Endothelial cell of umbilical vein (primary cell): ENCODE measurements around the gene ZNF766. TPM values are rescaled to one million over a fixed set of nuclear protein-coding genes. Genes with fewer than 3 reads are reported as not detected.

Source experiments
- BruUV-seq: library from RNA; stranded (reverse); fragments of 400-500 nt; replicated peaks from 2 replicates; lab custom pipeline; 2021; lab: Mats Ljungman, UMichigan
- CTCF ChIA-PET: fragments of 300-600, 350-600 bp; sonication (Branson Sonifier 250); formaldehyde crosslinking; loops from one replicate; lab custom pipeline; 2021; ENCODE audit warnings: antibody characterized with exemption, inconsistent platforms; lab: Charles Lee
- POLR2A ChIA-PET: fragments of 300-600, 350-600 bp; sonication (Branson Sonifier 250); formaldehyde crosslinking; loops from one replicate; lab custom pipeline; 2021; ENCODE audit warnings: antibody characterized with exemption, inconsistent platforms; lab: Charles Lee
- DNase-seq: peaks from one replicate; pipeline ENCODE4 v3.0.0-alpha.2; 2011; ENCODE audit warnings: low read depth, low spot score
- FAIRE-seq: peaks from 2 replicates; lab custom pipeline; 2011; peaks lifted over from hg19 to GRCh38; lab: Jason Lieb, UNC
- H2AFZ ChIP-seq: 2 replicates; pipeline ENCODE4 v1.6.0; 2012; ENCODE audit warnings: low read depth, low read length, control low read depth, inconsistent platforms
- H3K27ac ChIP-seq: 2 replicates; pipeline ENCODE4 v1.5.1; 2011; ENCODE audit warnings: low read depth, mild to moderate bottlenecking, control low read depth, low read length, moderate library complexity; ENCODE audit not compliant: insufficient read depth
- H3K27me3 ChIP-seq, 2 experiments: 2 replicates each; pipeline versions ENCODE4 v1.6.0 to v1.6.1; 2011; ENCODE audit warnings: low read length in 2 of 2, mixed read lengths in 1 of 2; ENCODE audit not compliant: control insufficient read depth in 2 of 2, insufficient read depth in 2 of 2
- H3K36me3 ChIP-seq, 2 experiments: 2 replicates in 1 of 2; 3 replicates in 1 of 2; pipeline ENCODE4 v1.5.1; 2011; ENCODE audit warnings: low read length in 2 of 2, mild to moderate bottlenecking in 1 of 2, moderate library complexity in 1 of 2; ENCODE audit not compliant: control insufficient read depth in 2 of 2, insufficient read depth in 2 of 2; ENCODE audit errors: extremely low read depth in 1 of 2
- H3K4me1 ChIP-seq: 3 replicates; pipeline ENCODE4 v1.5.1; 2011; ENCODE audit warnings: mild to moderate bottlenecking, low read length; ENCODE audit not compliant: control insufficient read depth, insufficient read depth; ENCODE audit errors: extremely low read depth
- H3K4me2 ChIP-seq: 2 replicates; pipeline ENCODE4 v1.6.1; 2011; ENCODE audit warnings: low read length, control low read depth, mixed read lengths; ENCODE audit not compliant: insufficient read depth
- H3K4me3 ChIP-seq, 3 experiments: fragments of 200-600 bp in 1 of 3; sonication (generic), shearing (Covaris generic) in 1 of 3; replicated peaks in 1 of 3; 2 replicates each; pipeline ENCODE4 v1.5.1; 2011 to 2016; ENCODE audit warnings: control low read depth in 3 of 3, low read length in 3 of 3, mild to moderate bottlenecking in 2 of 3, inconsistent platforms in 1 of 3, low read depth in 1 of 3, moderate library complexity in 1 of 3; ENCODE audit not compliant: insufficient read depth in 1 of 3
- H3K79me2 ChIP-seq: 2 replicates; pipeline ENCODE4 v1.6.0; 2012; ENCODE audit warnings: low read length, inconsistent platforms; ENCODE audit not compliant: control insufficient read depth, insufficient read depth
- H3K9ac ChIP-seq: replicated peaks from 2 replicates; pipeline ENCODE3; 2011; ENCODE audit warnings: low read length, control low read depth; ENCODE audit not compliant: insufficient read depth; ENCODE audit errors: extremely low read depth
- H3K9me1 ChIP-seq: replicated peaks from 3 replicates; pipeline ENCODE4 v1.6.0; 2011; ENCODE audit warnings: mild to moderate bottlenecking, low read length; ENCODE audit not compliant: control insufficient read depth, insufficient read depth; ENCODE audit errors: extremely low read depth
- H3K9me3 ChIP-seq: replicated peaks from 2 replicates; pipeline ENCODE4 v1.5.1; 2012; ENCODE audit warnings: low read length, inconsistent platforms; ENCODE audit not compliant: control insufficient read depth, insufficient read depth
- H4K20me1 ChIP-seq: replicated peaks from 2 replicates; pipeline ENCODE3; 2011; ENCODE audit warnings: mild to moderate bottlenecking, low read length; ENCODE audit not compliant: control insufficient read depth, insufficient read depth; ENCODE audit errors: extremely low read depth
- EZH2 ChIP-seq: IDR thresholded peaks from 2 replicates; pipeline ENCODE4 v1.6.1; 2012; ENCODE audit warnings: borderline replicate concordance, low read depth, mild to moderate bottlenecking, moderate library complexity, low read length, inconsistent platforms; ENCODE audit not compliant: severe bottlenecking
- FOS ChIP-seq: IDR thresholded peaks from 2 replicates; pipeline ENCODE4 v1.6.1; 2011; ENCODE audit warnings: mild to moderate bottlenecking, low read length, moderate library complexity, borderline replicate concordance; ENCODE audit not compliant: insufficient read depth
- GATA2 ChIP-seq: IDR thresholded peaks from 2 replicates; pipeline ENCODE4 v1.7.0; 2011; ENCODE audit warnings: low read depth, mild to moderate bottlenecking, moderate library complexity, mixed read lengths, low read length; ENCODE audit not compliant: insufficient read length, insufficient read depth
- JUN ChIP-seq: IDR thresholded peaks from 2 replicates; pipeline ENCODE4 v1.6.1; 2011; ENCODE audit warnings: borderline replicate concordance, low read depth; ENCODE audit not compliant: insufficient read length, insufficient read depth
- MYC ChIP-seq: IDR thresholded peaks from one replicate; pipeline ENCODE4 v1.6.1; 2011; ENCODE audit warnings: mild to moderate bottlenecking, low read depth, low read length
- POLR2A ChIP-seq: IDR thresholded peaks from 2 replicates; pipeline ENCODE4 v1.6.1; 2012; ENCODE audit warnings: low read depth, mild to moderate bottlenecking, control low read depth, low read length
- POLR2AphosphoS5 ChIP-seq: IDR thresholded peaks from 2 replicates; pipeline ENCODE4 v1.6.1; 2012; ENCODE audit warnings: low read depth, mild to moderate bottlenecking, control low read depth, low read length, moderate library complexity; ENCODE audit not compliant: insufficient read depth
- dilution Hi-C: fragments of 300-500 bp; cut with MboI; formaldehyde crosslinking; loops from one replicate; pipeline ENCODE4 v1.15.0; 2019; ENCODE audit warnings: low sequenced_read_pairs; ENCODE audit not compliant: extremely low pct_ligation_motif_present
- intact Hi-C: fragments of 100-400 bp; cut with micrococcal nuclease; formaldehyde crosslinking; loops from one replicate; pipeline ENCODE4 v1.10.0; 2022
- polyA plus RNA-seq, 4 experiments: library from polyadenylated mRNA; depleted of rRNA in 3 of 4; stranded (reverse) in 3 of 4; unstranded in 1 of 4; fragments of >200 nt; gene quantifications; 2 replicates each; pipeline versions ENCODE4 v1.2.1 to v1.2.3, GENCODE V29; 2011 to 2012; ENCODE audit warnings: missing spikeins in 1 of 4
- total RNA-seq: library from RNA; stranded (reverse); gene quantifications from 2 replicates; pipeline ENCODE4 v1.2.3, GENCODE V29; 2021
- TF ChIP-seq, protein P1 (sequence below): IDR thresholded peaks from 2 replicates; pipeline ENCODE4 v1.6.1; 2011; ENCODE audit not compliant: insufficient read depth, insufficient read length
- TF ChIP-seq, protein P2 (sequence below), 2 donors: IDR thresholded peaks; 1 replicate in 1 of 2; 2 replicates in 1 of 2; pipeline ENCODE4 v1.5.1; 2011; ENCODE audit warnings: low read length in 2 of 2, mild to moderate bottlenecking in 2 of 2, moderate library complexity in 2 of 2, control low read depth in 1 of 2, inconsistent platforms in 1 of 2, low read depth in 1 of 2; ENCODE audit not compliant: insufficient read depth in 1 of 2; ENCODE audit errors: extremely low read depth in 1 of 2

ZNF766 gene
- total and polyA plus RNA-seq, 2 donors (not counting 3 experiments of a cell fraction or from before 2014, with no cell fraction given): 2.9 to 8.9 TPM

DNA sequence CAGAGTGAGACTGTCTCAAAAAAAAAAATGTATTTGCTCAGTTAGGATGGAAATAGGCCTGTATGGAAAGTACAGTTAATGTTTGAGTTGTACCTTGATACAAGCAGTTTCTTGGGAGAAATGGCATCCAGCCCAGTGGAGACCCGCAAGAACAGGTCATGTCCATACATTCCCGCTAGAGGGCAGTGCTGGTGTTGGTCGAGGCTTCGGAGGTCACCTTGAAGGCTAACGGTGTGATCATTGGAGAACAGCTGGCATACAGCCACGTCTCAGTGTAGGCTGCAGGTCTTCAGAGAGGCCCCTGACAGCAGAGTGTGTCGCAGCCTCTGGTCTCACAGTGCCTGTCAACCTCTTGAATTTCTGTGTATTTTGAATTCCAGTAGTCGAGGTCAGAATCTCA is 74.2 kb downstream of the ZNF766 start:
- no peak for FAIRE-seq
- ChIA-PET CTCF (no interaction called here), POLR2A (no interaction called here)

DNA sequence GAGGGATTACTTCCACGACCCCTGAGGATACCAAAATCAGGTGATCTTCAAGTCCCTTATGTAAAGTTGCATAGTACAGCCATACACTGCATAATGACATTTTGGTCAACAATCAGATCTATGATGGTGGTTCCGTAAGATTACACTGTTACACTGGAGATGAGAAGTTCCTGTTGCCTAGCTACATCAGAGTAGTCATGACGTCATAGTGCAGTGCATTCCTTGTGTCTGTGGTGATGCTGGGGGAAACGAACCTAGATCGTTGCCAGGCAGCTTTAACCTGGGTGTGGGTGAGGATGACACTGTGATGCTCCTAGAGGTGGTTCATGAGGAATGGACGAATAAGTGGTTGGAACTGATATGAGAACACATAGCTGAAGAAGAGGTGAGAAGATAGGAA is 75.8 kb downstream of the ZNF766 start:
- H3K9me1 ChIP-seq: no peaks in the 10 kb centered on the region
- no peak overlapping the region for H2AFZ ChIP-seq
- TF ChIP-seq EZH2 (no peak), POLR2AphosphoS5 (no peak), MYC (no peak), JUN (no peak), GATA2 (no peak), FOS (no peak), POLR2A (no peak)
- TF ChIP-seq, protein P1, sequence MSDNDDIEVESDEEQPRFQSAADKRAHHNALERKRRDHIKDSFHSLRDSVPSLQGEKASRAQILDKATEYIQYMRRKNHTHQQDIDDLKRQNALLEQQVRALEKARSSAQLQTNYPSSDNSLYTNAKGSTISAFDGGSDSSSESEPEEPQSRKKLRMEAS: no peak
- TF ChIP-seq, protein P2, sequence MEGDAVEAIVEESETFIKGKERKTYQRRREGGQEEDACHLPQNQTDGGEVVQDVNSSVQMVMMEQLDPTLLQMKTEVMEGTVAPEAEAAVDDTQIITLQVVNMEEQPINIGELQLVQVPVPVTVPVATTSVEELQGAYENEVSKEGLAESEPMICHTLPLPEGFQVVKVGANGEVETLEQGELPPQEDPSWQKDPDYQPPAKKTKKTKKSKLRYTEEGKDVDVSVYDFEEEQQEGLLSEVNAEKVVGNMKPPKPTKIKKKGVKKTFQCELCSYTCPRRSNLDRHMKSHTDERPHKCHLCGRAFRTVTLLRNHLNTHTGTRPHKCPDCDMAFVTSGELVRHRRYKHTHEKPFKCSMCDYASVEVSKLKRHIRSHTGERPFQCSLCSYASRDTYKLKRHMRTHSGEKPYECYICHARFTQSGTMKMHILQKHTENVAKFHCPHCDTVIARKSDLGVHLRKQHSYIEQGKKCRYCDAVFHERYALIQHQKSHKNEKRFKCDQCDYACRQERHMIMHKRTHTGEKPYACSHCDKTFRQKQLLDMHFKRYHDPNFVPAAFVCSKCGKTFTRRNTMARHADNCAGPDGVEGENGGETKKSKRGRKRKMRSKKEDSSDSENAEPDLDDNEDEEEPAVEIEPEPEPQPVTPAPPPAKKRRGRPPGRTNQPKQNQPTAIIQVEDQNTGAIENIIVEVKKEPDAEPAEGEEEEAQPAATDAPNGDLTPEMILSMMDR (IDR thresholded peaks at IDR 0.05; ENCODE audit: extremely low read depth in 1 of 2, insufficient read depth in 1 of 2, low read depth in 1 of 2, low read length in 2 of 2): no peak
- H3K4me3 ChIP-seq: no peak overlapping the region
- no peak for DNase-seq
- peaks cover 0 to 2% of the 10 kb centered on the region in 2 experiments for H3K36me3 ChIP-seq
- no peaks in the 10 kb centered on the region for H3K9me3 ChIP-seq
- no peaks in the 10 kb centered on the region for H4K20me1 ChIP-seq
- FAIRE-seq: no peak
- no peaks in the 10 kb centered on the region for H3K27me3 ChIP-seq
- no peak overlapping the region for H3K4me2 ChIP-seq
- POLR2A ChIA-PET: no interaction called here
- intact Hi-C loops: no loop called here
- H3K79me2 ChIP-seq: no peaks in the 10 kb centered on the region
- H3K27ac ChIP-seq: no peak overlapping the region
- CTCF ChIA-PET: no interaction called here
- dilution Hi-C loops: no loop called here
- no TSS peak for BruUV-seq
- H3K9ac ChIP-seq: no peak overlapping the region
- H3K4me1 ChIP-seq: no peaks in the 10 kb centered on the region

More for the DNA sequence above, 74.2 kb downstream of the ZNF766 start:
- no peak overlapping the region for H3K4me2 ChIP-seq
- H3K9me3 ChIP-seq: no peaks in the 10 kb centered on the region
- H3K79me2 ChIP-seq: no peaks in the 10 kb centered on the region
- no peaks in the 10 kb centered on the region for H3K9me1 ChIP-seq
- no peaks in the 10 kb centered on the region for H3K36me3 ChIP-seq
- no peak overlapping the region for H2AFZ ChIP-seq
- intact Hi-C loops: no loop called here
- BruUV-seq: no TSS peak
- H3K27me3 ChIP-seq: no peaks in the 10 kb centered on the region
- DNase-seq: peak; percentile 39
- TF ChIP-seq POLR2A (no peak), GATA2 (no peak), JUN (no peak)
- TF ChIP-seq, protein P1: no peak
- TF ChIP-seq, protein P2 (IDR thresholded peaks at IDR 0.05; ENCODE audit: extremely low read depth in 1 of 2, insufficient read depth in 1 of 2, low read depth in 1 of 2, low read length in 2 of 2): peak; percentile 30 to 49
- H3K9ac ChIP-seq: no peak overlapping the region
- H4K20me1 ChIP-seq: no peaks in the 10 kb centered on the region
- no peaks in the 10 kb centered on the region for H3K4me1 ChIP-seq
- no peak overlapping the region for H3K4me3 ChIP-seq
- no peak overlapping the region for H3K27ac ChIP-seq
- dilution Hi-C loops: no loop called here
